Measurements from ENCODE around the gene CAPN10. TPM values are rescaled to one million over a fixed set of nuclear protein-coding genes. Genes with fewer than 3 reads are reported as not detected.
A peak's percentile ranks its signal among the peaks of the same experiment; 100 is the strongest.

CAPN10 gene
- total RNA-seq, 1 donor from 2014 or later = 61.8 TPM

- Mint-ChIP-seq H3K27ac (no peak overlapping the region), H3K9me3 (peaks cover 14% of the 10 kb centered on the region), H3K36me3 (ENCODE audit: low read depth) (no peaks in the 10 kb centered on the region), H3K27me3 (no peaks in the 10 kb centered on the region), H3K4me3 (no peak overlapping the region), H3K4me1 (no peaks in the 10 kb centered on the region)
- ChIA-PET CTCF (no interaction called here), POLR2A (no interaction called here)
- no peak for TF ChIP-seq CTCF (IDR thresholded peaks at IDR 0.05)
- DNase-seq (peak; percentile 6), ATAC-seq (ENCODE audit: low read depth) (no peak)
- intact Hi-C loops (cut with micrococcal nuclease) = no loop called here
Observed at GRCh38 chr2:240635121-240635997, 48.8 kb downstream of the CAPN10 start.

GRCh38 chr2:240635998-240636547, 49.5 kb downstream of the CAPN10 start:
- no peak for TF ChIP-seq CTCF (IDR thresholded peaks at IDR 0.05)
- POLR2A ChIA-PET = no interaction called here
- DNase-seq (peak; percentile 7), ATAC-seq (ENCODE audit: low read depth) (no peak)
- Mint-ChIP-seq H3K36me3 (ENCODE audit: low read depth) (no peaks in the 10 kb centered on the region), H3K9me3 (peaks cover 14% of the 10 kb centered on the region), H3K4me1 (no peaks in the 10 kb centered on the region), H3K27ac (no peak overlapping the region), H3K4me3 (no peak overlapping the region), H3K27me3 (no peaks in the 10 kb centered on the region)
- CTCF ChIA-PET = no interaction called here
- intact Hi-C loops (cut with micrococcal nuclease) = no loop called here

- intact Hi-C loops (cut with micrococcal nuclease) = no loop called here
- CTCF ChIA-PET = no interaction called here
- Mint-ChIP-seq H3K27ac (no peak overlapping the region), H3K4me1 (no peaks in the 10 kb centered on the region), H3K4me3 (no peak overlapping the region), H3K9me3 (peaks cover 14% of the 10 kb centered on the region), H3K36me3 (ENCODE audit: low read depth) (no peaks in the 10 kb centered on the region), H3K27me3 (no peaks in the 10 kb centered on the region)
- no peak for TF ChIP-seq CTCF (IDR thresholded peaks at IDR 0.05)
- POLR2A ChIA-PET = no interaction called here
- ATAC-seq (ENCODE audit: low read depth) = no peak
- DNase-seq = peak; percentile 6
Observed at GRCh38 chr2:240636563-240637115, 50.1 kb downstream of the CAPN10 start.

GRCh38 chr2:240637116-240637900, 50.8 kb downstream of the CAPN10 start:
- POLR2A ChIA-PET = no interaction called here
- H3K36me3 Mint-ChIP-seq (ENCODE audit: low read depth) = no peaks in the 10 kb centered on the region
- DNase-seq = peak; percentile 9
- no peaks in the 10 kb centered on the region for H3K4me1 Mint-ChIP-seq
- no peak for ATAC-seq (ENCODE audit: low read depth)
- intact Hi-C loops (cut with micrococcal nuclease) = no loop called here
- CTCF ChIA-PET = no interaction called here
- peaks cover 14% of the 10 kb centered on the region for H3K9me3 Mint-ChIP-seq
- H3K27me3 Mint-ChIP-seq = no peaks in the 10 kb centered on the region
- TF ChIP-seq CTCF (IDR thresholded peaks at IDR 0.05) = no peak
- H3K27ac Mint-ChIP-seq = no peak overlapping the region
- H3K4me3 Mint-ChIP-seq = no peak overlapping the region

GRCh38 chr2:240637901-240638345, 51.4 kb downstream of the CAPN10 start:
- H3K27ac Mint-ChIP-seq = no peak overlapping the region
- H3K4me3 Mint-ChIP-seq = no peak overlapping the region
- ChIA-PET POLR2A (no interaction called here), CTCF (no interaction called here)
- no peaks in the 10 kb centered on the region for H3K36me3 Mint-ChIP-seq (ENCODE audit: low read depth)
- intact Hi-C loops (cut with micrococcal nuclease) = no loop called here
- no peak for TF ChIP-seq CTCF (IDR thresholded peaks at IDR 0.05)
- no peaks in the 10 kb centered on the region for H3K4me1 Mint-ChIP-seq
- H3K27me3 Mint-ChIP-seq = no peaks in the 10 kb centered on the region
- peaks cover 13% of the 10 kb centered on the region for H3K9me3 Mint-ChIP-seq
- ATAC-seq (ENCODE audit: low read depth) (no peak), DNase-seq (no peak)

Measured in activated B cell treated with CpG ODN at 0.5 μM for 24 hours (primary cell).